H1 (cell line): ENCODE data around the gene CENATAC. TPM values are rescaled to one million over a fixed set of nuclear protein-coding genes. Genes with fewer than 3 reads are reported as not detected.

Experiments used
- microRNA-seq, 2 experiments: library from miRNA; unstranded; fragments of <30 nt; microRNA quantifications; one replicate each; pipeline versions ENCODE4 to v1.2.0, GENCODE V29; 2016 to 2020; ENCODE audit warnings: borderline microRNAs expressed in 2 of 2, borderline number of aligned reads in 2 of 2, borderline replicate concordance in 1 of 2
- polyA plus RNA-seq, 7 experiments: library from polyadenylated mRNA; depleted of rRNA in 3 of 7; stranded (reverse) in 5 of 7; unstranded in 2 of 7; fragments of >200 nt in 5 of 7; fragments of 200-250 nt in 2 of 7; gene quantifications; 1 replicate in 5 of 7; 2 replicates in 1 of 7; 4 replicates in 1 of 7; pipeline versions ENCODE4 v1.2.1 to v1.2.3, GENCODE V29; 2011 to 2013; ENCODE audit warnings: missing spikeins in 2 of 7, mixed read lengths in 2 of 7
- small RNA-seq: library from polyadenylated mRNA; stranded (forward); fragments of <200 nt; extraction: miRNeasy Mini kit (QIAGEN cat#:217004); gene quantifications from one replicate; pipeline ENCODE3, GENCODE V24; 2013; ENCODE audit not compliant: insufficient read depth
- total RNA-seq: library from RNA; stranded (reverse); fragmentation: NEBNext Ultra II Directional; extraction: Animal tissue kit (Norgen Biotek cat#: 25700); gene quantifications from 2 replicates; pipeline ENCODE4 v1.2.1, GENCODE V29; 2021

CENATAC gene
- total and polyA plus RNA-seq, 2 of the 8 experiments (the other 6 are each of a cell fraction or from before 2014, with no cell fraction given): 22.7 to 36.4 TPM

Small RNAs within 50 kb of the gene (microRNA-seq; reads per million reads assigned to microRNA genes)
- gene MIR3656: 0 reads per million in 2 experiments

Small RNAs within 50 kb of the gene (small RNA-seq; reads per million reads assigned to genes)
- gene AP003392.2 (not detected), gene RF00017 (not detected), gene RF00019 (not detected)

Other genes with a start within 250 kb of the CENATAC start
- 174 and 181 TPM in 2 replicates for gene DDX6, start 207.0 kb upstream of the CENATAC start, total RNA-seq
- 15.4 and 29.8 TPM in 2 replicates for gene DDX6, start 207.0 kb upstream of the CENATAC start, polyA plus RNA-seq (2011; rRNA removed)
- not detected in 2 replicates for gene CXCR5, start 114.2 kb upstream of the CENATAC start, total RNA-seq
- gene CXCR5, start 114.2 kb upstream of the CENATAC start, polyA plus RNA-seq (2011; rRNA removed): not detected in 2 replicates
- gene BCL9L, start 72.2 kb upstream of the CENATAC start, total RNA-seq: 57.8 and 58.2 TPM in 2 replicates
- 6.2 and 15.7 TPM in 2 replicates for gene BCL9L, start 72.2 kb upstream of the CENATAC start, polyA plus RNA-seq (2011; rRNA removed)
- gene UPK2, start 41.8 kb upstream of the CENATAC start, total RNA-seq: not detected in 2 replicates
- gene UPK2, start 41.8 kb upstream of the CENATAC start, polyA plus RNA-seq (2011; rRNA removed): 0.76 and 1.8 TPM in 2 replicates
- gene FOXR1, start 26.4 kb upstream of the CENATAC start, total RNA-seq: not detected in 2 replicates
- not detected in 2 replicates for gene FOXR1, start 26.4 kb upstream of the CENATAC start, polyA plus RNA-seq (2011; rRNA removed)
- gene RPS25, start 20.2 kb downstream of the CENATAC start, total RNA-seq: 1,525 and 1,551 TPM in 2 replicates
- gene RPS25, start 20.2 kb downstream of the CENATAC start, polyA plus RNA-seq (2011; rRNA removed): 949 and 1,643 TPM in 2 replicates
- gene TRAPPC4, start 20.6 kb downstream of the CENATAC start, total RNA-seq: 88.6 and 94.3 TPM in 2 replicates
- 223 and 240 TPM in 2 replicates for gene TRAPPC4, start 20.6 kb downstream of the CENATAC start, polyA plus RNA-seq (2011; rRNA removed)
- 29.0 and 35.1 TPM in 2 replicates for gene SLC37A4, start 32.7 kb downstream of the CENATAC start, total RNA-seq
- gene SLC37A4, start 32.7 kb downstream of the CENATAC start, polyA plus RNA-seq (2011; rRNA removed): 91.9 and 101 TPM in 2 replicates
- 293 and 295 TPM in 2 replicates for gene HYOU1, start 59.1 kb downstream of the CENATAC start, total RNA-seq
- gene HYOU1, start 59.1 kb downstream of the CENATAC start, polyA plus RNA-seq (2011; rRNA removed): 229 and 239 TPM in 2 replicates
- gene VPS11, start 69.7 kb downstream of the CENATAC start, total RNA-seq: 15.5 and 16.6 TPM in 2 replicates
- 13.1 and 14.8 TPM in 2 replicates for gene VPS11, start 69.7 kb downstream of the CENATAC start, polyA plus RNA-seq (2011; rRNA removed)
- gene HMBS, start 86.7 kb downstream of the CENATAC start, total RNA-seq: 65.5 and 69.3 TPM in 2 replicates
- gene HMBS, start 86.7 kb downstream of the CENATAC start, polyA plus RNA-seq (2011; rRNA removed): 104 and 109 TPM in 2 replicates
- gene DPAGT1, start 103.7 kb downstream of the CENATAC start, total RNA-seq: 59.8 and 62.9 TPM in 2 replicates
- gene DPAGT1, start 103.7 kb downstream of the CENATAC start, polyA plus RNA-seq (2011; rRNA removed): 207 and 236 TPM in 2 replicates
- 3.3 and 4.0 TPM in 2 replicates for gene C2CD2L, start 109.2 kb downstream of the CENATAC start, total RNA-seq
- 2.5 and 3.4 TPM in 2 replicates for gene C2CD2L, start 109.2 kb downstream of the CENATAC start, polyA plus RNA-seq (2011; rRNA removed)
- 35.0 and 36.6 TPM in 2 replicates for gene HINFP, start 123.4 kb downstream of the CENATAC start, total RNA-seq
- gene HINFP, start 123.4 kb downstream of the CENATAC start, polyA plus RNA-seq (2011; rRNA removed): 37.3 and 41.2 TPM in 2 replicates
- gene ABCG4, start 150.9 kb downstream of the CENATAC start, total RNA-seq: 2.3 and 2.9 TPM in 2 replicates
- gene ABCG4, start 150.9 kb downstream of the CENATAC start, polyA plus RNA-seq (2011; rRNA removed): 1.8 and 2.9 TPM in 2 replicates
- 12.9 and 13.2 TPM in 2 replicates for gene NLRX1, start 170.6 kb downstream of the CENATAC start, total RNA-seq
- 18.6 and 30.5 TPM in 2 replicates for gene NLRX1, start 170.6 kb downstream of the CENATAC start, polyA plus RNA-seq (2011; rRNA removed)
- not detected in 2 replicates for gene NHERF4, start 187.3 kb downstream of the CENATAC start, total RNA-seq
- 0.05 and 0.20 TPM in 2 replicates for gene NHERF4, start 187.3 kb downstream of the CENATAC start, polyA plus RNA-seq (2011; rRNA removed)
- gene CBL, start 208.2 kb downstream of the CENATAC start, total RNA-seq: 57.6 and 57.8 TPM in 2 replicates
- gene CBL, start 208.2 kb downstream of the CENATAC start, polyA plus RNA-seq (2011; rRNA removed): 22.3 and 23.1 TPM in 2 replicates